Stimulated activated CD8-positive, alpha-beta memory T cell treated with anti-CD3 and anti-CD28 coated beads, Interleukin-7, amount 100 ng/mL, for 1 hour (primary cell): Measurements from ENCODE around the gene RAB12.
"Not testable (repeated sequence)": the region's sequence is repeated elsewhere in the genome, so short reads cannot be mapped to it uniquely, and the experiment has no call there.

Experiments
- DNase-seq, 2 donors: peaks; one replicate each; pipeline ENCODE4 v3.0.0-alpha.2; 2020; ENCODE audit warnings: low read depth in 2 of 2

RAB12 gene, protein sequence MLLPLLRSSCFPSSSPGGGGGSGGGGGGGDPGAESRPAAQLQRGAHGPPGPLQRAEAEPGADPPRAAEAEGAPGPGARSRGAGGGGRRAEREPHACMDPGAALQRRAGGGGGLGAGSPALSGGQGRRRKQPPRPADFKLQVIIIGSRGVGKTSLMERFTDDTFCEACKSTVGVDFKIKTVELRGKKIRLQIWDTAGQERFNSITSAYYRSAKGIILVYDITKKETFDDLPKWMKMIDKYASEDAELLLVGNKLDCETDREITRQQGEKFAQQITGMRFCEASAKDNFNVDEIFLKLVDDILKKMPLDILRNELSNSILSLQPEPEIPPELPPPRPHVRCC

GRCh38 chr18:8608795-8609658, at the start of gene RAB12:
Gene RAB12, plus strand, starts transcription at chr18:8609437. Its CDS starts 3 bp downstream, at chr18:8609440.
- DNase-seq: peak; percentile 68 to 70

- no peak for DNase-seq
Observed at GRCh38 chr18:8559612-8560186, 49.5 kb upstream of the RAB12 start.

DNA sequence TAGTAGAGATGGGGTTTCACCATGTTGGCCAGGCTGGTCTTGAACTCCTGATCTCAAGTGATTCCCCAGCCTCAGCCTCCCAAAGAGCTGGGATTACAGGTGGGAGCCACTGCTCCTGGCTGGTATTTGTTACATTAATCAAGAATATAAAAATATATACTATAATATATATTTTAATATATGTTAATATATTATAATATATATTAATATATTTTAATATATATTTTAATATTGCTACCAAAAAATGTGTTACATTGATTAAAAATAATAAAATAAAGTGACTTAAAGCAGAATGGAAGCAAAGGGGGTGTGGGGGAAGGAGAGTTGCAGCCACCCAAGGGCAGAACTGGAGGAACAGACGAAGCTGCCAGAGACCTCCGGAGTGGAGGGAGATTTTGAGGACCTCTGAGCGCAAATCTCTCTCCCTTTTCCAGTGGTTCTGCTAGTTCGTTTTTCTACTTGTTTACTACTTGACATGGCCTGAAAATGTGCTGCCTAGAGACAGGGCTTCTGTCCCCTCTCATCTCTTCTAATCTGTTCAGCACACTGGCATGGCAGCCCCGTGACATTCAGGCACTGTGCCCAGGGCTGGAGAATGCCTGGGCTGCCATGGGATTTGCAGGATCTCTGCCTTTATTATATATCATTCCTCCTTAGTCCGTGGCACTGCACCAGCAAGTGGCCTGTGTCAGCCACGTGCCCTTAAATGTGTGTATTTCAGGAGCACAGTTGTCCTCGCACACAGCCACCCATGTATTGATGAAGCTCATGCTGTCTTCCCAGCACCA, 47.9 kb upstream of the RAB12 start:
- DNase-seq: no peak

DNA sequence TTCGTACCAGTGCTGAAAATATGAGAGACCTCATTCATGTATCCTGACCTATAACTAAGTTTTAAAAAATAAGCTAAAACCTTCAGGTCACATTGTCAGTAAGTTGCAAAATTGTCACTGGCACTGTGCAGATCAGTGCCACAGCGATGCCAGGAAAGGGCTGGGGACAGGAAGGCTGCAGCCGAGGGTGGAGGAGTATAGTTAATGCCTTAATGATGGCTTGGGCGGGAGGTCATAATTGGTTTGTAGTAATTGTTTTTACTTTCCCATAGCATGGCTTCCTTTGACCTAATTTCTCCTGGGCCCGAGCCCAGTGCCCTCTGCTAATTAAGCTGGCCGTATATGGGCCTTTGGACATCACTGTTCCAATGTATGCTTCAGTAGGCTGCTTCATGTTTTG, 47.2 kb upstream of the RAB12 start:
- DNase-seq: no peak

- no peak for DNase-seq
Observed at GRCh38 chr18:8562919-8563318, 46.3 kb upstream of the RAB12 start.

- no peak for DNase-seq
Observed at GRCh38 chr18:8571399-8571798, 37.8 kb upstream of the RAB12 start.

- DNase-seq: not testable (repeated sequence)
Observed at GRCh38 chr18:8573766-8574165, 35.5 kb upstream of the RAB12 start.

DNA sequence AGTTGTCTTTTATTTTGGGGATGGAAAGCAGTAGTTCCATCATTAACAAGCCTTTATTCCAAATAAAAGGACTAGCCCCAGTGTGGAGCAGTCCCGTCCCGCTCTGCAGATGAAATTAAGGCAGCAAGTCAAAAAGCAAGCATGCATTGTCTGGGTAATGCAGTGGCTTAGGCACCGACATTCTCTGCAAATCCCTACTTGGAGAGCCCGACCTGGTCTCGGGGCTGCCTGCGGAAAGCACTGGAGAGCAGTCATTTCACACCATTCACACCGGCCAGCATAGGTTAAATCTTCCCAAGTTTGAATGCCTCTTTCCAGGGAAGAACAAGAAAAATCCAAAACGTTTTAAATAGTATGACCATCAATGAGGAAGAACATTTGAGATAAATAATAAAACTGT, 24.4 kb upstream of the RAB12 start:
- no peak for DNase-seq

DNA sequence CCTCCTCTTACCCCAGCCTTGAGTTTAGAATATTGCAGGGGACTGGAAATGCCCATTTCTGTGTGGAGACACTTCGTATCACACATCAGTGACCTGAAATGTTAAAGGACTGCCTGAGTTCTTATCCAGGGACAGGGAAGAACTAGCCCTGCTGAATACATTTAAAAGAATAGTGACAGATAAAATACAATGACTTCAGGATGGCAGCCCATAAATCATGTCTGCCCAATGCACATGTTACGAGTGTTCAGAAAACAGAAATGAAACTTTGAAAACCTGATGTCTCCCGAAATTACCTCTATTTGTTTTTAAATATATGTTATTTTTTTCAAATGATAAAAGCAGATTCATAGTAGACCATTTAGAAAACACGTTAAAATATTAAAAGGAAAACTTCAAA, 22.3 kb upstream of the RAB12 start:
- DNase-seq: no peak

- DNase-seq: no peak
Observed at GRCh38 chr18:8595445-8595844, 13.8 kb upstream of the RAB12 start.

GRCh38 chr18:8601277-8602032, 7.8 kb upstream of the RAB12 start:
- DNase-seq: no peak

- no peak for DNase-seq
Observed at GRCh38 chr18:8602040-8602439, 7.2 kb upstream of the RAB12 start.

DNA sequence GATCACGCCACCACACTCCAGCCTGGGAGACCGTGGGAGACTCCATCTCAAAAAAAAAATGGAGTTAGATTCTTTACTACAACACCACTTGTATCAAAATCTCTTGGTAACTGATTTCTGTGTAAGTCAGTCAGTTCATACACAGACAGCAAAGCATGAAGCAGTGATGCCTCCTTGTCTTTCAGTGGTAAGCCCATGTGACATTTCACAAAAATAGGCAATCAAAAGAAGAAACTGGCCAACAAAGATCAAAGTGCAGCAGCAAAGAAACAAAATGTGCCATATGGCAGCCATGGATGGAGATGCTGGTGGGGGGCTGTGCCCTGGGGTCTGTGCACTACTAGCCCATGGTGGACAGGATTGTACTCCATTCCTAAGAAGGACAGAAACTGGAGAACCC, 6.7 kb upstream of the RAB12 start:
- no peak for DNase-seq

- DNase-seq: no peak
Observed at GRCh38 chr18:8603663-8604520, 5.3 kb upstream of the RAB12 start.

DNA sequence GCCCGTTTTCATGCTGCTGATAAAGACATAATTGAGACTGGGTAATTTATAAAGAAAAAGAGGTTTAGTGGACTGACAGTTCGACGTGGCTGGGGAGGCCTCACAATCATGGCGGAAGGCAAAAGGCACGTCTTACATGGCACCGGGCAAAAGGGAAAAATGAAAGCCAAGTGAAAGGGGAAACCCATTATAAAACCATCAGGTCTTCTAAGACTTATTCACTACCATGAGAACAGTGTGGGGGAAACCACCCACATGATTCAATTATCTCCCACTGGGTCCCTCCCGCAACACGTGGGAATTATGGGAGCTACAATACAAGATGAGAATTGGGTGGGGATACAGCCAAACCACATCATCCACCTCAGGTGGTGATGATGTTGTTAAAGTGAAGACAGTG, 3.3 kb upstream of the RAB12 start:
- DNase-seq: no peak

GRCh38 chr18:8607776-8608742, 1.2 kb upstream of the RAB12 start:
- DNase-seq: no peak

DNA sequence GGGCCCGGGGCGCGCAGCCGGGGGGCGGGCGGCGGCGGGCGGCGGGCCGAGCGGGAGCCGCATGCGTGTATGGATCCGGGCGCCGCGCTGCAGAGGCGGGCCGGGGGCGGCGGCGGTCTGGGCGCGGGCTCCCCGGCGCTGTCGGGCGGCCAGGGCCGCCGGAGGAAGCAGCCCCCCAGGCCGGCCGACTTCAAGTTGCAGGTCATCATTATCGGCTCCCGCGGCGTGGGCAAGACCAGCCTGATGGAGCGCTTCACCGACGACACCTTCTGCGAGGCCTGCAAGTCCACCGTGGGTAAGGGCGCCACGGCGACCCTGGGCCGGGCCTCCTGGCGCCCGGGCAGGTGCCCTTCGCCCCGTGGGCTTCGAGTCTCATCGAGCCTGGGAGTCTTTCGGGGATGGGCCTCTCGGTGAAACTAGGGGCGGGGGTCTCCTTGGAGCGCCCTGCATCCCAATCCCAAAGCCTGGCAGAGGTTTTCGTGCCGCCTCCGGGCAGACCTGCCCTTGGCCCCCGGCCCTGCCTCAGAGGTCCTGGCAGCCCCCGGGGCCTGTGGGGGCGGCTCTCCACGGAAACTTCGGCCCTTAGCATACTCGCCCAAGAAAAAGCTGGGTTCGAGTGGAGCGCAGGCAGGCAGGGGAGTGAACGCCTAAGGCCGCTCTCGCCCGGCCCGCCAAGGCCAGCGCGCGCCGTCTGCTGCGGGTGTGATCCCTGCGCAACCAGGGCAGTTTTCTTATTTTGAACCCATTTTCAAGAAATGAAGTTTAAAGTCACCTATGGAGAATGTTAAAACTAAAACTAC, 622 bp downstream of the RAB12 start:
- no peak for DNase-seq

- no peak for DNase-seq
Observed at GRCh38 chr18:8610459-8610851, 1.2 kb downstream of the RAB12 start.
